ENCODE data around the gene AHRR.

DNA sequence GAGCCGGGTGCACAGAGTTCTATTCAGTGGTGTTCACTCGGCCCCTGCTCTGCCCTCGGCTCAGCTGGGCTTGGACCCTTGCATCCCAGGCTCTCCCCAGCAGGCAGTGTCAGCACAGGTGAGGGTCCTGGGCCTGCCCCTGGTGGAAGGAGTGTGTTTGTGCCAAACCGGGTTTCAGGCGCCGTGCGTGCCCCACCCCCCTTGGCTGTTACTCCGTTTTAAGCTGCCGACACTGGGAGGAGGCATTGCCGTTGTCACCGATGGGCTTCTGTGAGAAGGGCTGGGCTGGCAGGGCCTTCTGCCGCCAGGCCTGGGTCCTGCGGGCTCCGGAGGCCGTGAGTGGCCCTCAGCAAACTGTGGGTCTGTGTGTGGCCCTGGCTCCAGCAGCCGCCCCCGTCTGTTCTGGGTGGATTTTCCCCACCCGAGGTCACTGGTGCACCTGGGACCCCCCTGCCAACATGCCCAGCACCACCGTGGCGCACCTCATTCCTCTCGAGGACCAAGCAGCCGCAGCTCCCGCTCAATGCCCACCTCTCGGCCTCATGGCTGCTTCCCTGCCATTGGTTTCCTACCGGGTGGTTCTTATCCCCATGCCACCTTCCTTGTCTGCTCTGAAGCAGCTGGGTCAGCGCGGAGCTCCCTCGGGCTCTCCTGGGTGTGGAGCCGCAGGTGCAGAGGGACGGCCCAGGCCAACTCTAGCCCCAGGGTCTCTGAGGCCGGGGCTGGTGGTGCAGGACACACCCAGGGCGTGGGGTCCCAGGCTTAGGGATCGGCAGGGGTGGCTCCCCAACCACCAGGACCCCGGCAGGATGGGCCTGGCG, 77.2 kb downstream of the AHRR start:
- TF ChIP-seq, protein P1, sequence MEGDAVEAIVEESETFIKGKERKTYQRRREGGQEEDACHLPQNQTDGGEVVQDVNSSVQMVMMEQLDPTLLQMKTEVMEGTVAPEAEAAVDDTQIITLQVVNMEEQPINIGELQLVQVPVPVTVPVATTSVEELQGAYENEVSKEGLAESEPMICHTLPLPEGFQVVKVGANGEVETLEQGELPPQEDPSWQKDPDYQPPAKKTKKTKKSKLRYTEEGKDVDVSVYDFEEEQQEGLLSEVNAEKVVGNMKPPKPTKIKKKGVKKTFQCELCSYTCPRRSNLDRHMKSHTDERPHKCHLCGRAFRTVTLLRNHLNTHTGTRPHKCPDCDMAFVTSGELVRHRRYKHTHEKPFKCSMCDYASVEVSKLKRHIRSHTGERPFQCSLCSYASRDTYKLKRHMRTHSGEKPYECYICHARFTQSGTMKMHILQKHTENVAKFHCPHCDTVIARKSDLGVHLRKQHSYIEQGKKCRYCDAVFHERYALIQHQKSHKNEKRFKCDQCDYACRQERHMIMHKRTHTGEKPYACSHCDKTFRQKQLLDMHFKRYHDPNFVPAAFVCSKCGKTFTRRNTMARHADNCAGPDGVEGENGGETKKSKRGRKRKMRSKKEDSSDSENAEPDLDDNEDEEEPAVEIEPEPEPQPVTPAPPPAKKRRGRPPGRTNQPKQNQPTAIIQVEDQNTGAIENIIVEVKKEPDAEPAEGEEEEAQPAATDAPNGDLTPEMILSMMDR (IDR thresholded peaks at IDR 0.05) = no peak
- no peak for TF ChIP-seq POLR2A (IDR thresholded peaks at IDR 0.05)
